GM21360 (cell line): ENCODE data around the gene RSU1.
A peak's percentile ranks its signal among the peaks of the same experiment; 100 is the strongest.
"Not testable (repeated sequence)": the region's sequence is repeated elsewhere in the genome, so short reads cannot be mapped to it uniquely, and the experiment has no call there.

Source experiments
- ATAC-seq: cut with Tn5 transposase; IDR thresholded peaks from one replicate; pipeline ENCODE4 v1.9.1; 2021; ENCODE audit warnings: mild to moderate bottlenecking, moderate library complexity; ENCODE audit not compliant: unreplicated experiment

RSU1 gene

GRCh38 chr10:16817125-16818019 lies at the start of gene RSU1:
Gene RSU1, minus strand, starts transcription at chr10:16817424. Its CDS starts 343 bp downstream, at chr10:16817081.
- peak; percentile 98 for ATAC-seq

GRCh38 chr10:16866541-16867275 lies 49.5 kb upstream of the RSU1 start:
- ATAC-seq, result no peak

DNA sequence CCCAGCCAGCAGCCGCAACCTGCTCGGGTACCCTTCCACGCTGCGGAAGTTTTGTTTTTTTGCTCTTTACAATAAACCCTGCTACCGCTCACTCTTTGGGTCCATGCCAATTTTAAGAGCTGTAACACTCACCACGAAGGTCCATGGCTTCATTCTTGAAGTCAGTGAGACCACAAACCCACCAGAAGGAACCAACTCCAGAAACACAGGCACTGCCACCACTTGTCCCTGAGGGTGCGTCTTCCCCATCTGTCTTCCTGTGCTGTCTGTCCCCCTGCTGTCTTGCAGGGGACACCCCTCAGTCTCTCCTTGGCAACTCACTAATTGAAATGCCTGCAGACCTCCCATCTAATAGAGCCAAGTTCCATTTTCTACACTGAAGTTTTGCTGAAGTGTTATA lies 48.5 kb upstream of the RSU1 start:
- no peak for ATAC-seq

- ATAC-seq, result no peak
Observed at GRCh38 chr10:16863766-16864165, 46.5 kb upstream of the RSU1 start.

DNA sequence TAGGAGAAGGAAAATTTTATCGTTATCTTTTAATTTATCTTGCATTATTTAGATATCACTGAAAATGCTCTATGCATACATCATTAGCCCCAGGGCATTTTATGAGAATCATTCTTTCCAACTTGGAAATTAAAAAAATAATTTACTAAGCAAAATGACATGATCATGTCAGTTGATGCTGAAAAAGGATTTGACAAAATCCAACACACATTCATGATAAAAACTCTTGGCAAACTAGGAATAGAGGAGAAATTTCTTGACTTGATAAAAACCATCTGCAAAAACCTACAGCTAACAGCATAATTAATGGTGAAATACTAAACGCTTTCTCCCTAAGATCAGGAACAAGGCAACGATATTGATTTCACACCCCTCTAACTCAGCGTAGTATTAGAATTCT lies 40.2 kb upstream of the RSU1 start:
- ATAC-seq, result no peak

GRCh38 chr10:16856567-16856966 lies 39.3 kb upstream of the RSU1 start:
- no peak for ATAC-seq

- ATAC-seq, result no peak
Observed at GRCh38 chr10:16856092-16856491, 38.9 kb upstream of the RSU1 start.

DNA sequence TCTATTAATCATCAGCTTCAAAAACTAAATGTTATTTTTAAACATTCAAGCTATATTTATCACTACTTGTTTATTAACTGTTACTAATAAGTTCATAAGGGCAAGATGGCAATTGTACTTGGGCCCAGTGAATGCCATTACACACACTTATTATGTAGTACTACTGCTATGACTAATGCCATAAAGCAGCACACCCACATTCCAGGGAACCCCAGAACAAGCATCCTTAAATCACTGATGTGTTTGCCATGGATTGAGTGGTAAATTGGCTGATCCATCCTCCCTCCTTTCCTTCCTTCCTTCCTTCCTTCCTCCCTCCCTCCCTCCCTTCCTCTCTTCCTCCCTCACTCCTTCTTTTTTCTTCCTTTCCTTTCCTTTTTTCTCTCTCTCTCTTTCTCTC lies 37.4 kb upstream of the RSU1 start:
- no peak for ATAC-seq

GRCh38 chr10:16853809-16854208 lies 36.6 kb upstream of the RSU1 start:
- ATAC-seq, result no peak

DNA sequence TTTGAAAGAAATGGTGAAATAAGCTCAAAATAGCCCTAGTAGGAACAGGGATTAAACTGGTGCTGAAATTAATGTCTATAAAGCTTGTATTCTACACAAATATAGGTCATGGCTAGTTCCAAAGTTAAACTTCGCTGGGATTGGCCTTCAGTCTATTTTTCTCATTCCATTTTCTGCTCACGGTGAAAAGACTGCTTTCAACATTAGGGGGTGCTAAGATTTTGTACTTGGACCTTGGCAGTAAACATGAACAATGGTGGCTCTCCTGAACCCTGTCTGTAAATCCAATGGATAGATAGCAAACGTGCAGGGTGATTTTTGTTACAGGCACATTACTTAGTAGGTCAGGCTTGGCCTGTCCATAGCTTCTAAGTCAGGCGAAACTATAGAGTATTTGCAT lies 36.0 kb upstream of the RSU1 start:
- no peak for ATAC-seq

DNA sequence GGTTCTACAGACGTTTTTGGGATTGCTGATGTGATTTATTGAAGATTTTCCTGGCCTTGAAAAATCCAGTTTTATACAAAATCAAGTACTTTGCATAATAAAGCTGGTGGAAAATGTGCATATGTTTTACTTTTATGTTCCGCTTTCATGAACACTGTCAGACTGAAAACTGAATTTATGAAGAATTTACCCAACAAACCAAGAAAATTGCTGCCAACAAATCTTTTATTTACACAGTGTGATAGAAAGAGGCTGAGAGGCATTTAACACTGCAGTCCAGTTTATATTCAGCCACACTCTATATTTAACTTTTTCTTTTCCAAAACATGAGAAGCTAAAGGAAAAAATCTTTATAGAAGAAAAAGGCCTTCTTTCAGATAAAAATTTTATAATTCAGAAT lies 35.4 kb upstream of the RSU1 start:
- ATAC-seq, result no peak

- ATAC-seq, result no peak
Observed at GRCh38 chr10:16848562-16849154, 31.4 kb upstream of the RSU1 start.

- ATAC-seq, result no peak
Observed at GRCh38 chr10:16847644-16848043, 30.4 kb upstream of the RSU1 start.

- ATAC-seq, result no peak
Observed at GRCh38 chr10:16845248-16845647, 28.0 kb upstream of the RSU1 start.

GRCh38 chr10:16843252-16843870 lies 26.1 kb upstream of the RSU1 start:
- ATAC-seq, result no peak

DNA sequence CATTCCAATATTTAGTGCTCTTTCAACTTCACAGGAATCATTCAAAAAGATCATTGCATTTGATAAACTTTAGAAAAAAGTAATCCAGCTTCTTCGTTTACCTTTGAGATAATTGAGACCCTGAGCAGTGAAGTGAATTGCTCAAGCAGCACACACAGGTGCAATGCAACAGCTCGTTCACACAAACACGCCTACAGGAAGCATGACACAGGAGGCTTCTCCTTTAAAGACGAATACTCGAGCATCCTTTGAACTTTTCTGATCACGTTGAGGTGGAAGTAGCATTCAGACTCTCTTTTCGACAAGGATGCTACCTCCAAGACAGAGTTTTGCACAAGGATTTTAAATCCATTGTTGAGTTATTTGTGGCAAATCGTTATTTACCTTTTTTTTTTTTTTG lies 18.0 kb upstream of the RSU1 start:
- no peak for ATAC-seq

DNA sequence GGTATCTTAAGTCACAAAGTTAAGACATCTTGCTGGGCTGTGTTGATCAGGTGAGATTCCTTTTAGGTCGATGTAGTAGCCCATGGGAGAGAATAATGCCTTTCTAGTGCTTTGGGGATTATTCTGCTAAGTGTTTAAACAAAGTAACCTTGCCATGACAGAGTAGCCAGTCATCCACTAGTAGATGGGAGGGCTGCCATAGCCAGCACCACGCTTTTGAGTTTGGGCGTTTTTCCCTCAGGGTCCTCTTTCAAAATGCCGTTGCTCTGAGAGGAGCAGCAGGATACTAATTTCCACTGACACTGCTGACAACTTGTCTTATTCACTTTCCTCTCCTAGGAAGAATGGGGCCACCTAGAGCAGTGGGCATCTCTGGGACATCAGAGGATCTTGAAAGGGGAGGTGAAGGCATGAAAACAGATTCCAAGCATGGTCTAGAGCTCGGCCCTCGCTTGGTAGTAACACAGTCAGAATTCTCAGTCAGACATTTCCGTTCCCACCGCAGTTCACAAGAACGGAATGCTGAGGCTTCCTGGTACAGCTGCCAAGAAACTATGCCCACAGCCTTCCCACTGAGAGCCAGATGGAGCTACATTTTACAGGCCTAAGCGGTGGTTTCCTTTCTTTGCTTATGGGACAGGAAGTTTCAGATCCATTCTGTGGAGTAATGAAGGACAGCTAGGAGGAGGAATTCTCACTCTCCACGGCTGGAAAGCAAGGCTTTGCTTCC lies 15.3 kb upstream of the RSU1 start:
- no peak for ATAC-seq

- ATAC-seq, result no peak
Observed at GRCh38 chr10:16828701-16829175, 11.5 kb upstream of the RSU1 start.

DNA sequence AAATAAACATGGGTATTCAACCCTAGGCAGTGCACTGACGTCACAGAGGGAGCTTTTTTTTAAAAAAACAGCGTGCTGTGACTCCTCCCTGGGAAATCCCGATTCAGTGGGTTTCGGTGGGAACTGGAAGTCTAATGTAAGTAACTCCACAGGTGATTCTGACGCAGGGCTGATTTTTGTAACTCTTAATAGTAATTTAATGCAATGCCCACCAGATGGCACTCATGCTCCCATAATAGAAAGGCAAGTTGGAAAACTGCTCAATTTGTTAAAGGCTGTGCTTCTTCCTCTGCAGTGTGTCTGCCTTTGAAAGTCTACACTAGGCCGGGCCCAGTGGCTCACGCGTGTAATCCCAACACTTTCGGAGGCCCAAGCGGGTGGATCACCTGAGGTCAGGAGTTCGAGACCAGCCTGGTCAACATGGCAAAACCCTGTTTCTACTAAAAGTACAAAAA lies 10.9 kb upstream of the RSU1 start:
- peak; percentile 88 for ATAC-seq

GRCh38 chr10:16827474-16827873 lies 10.2 kb upstream of the RSU1 start:
- ATAC-seq, result not testable (repeated sequence)
